WTC11 (cell line): ENCODE results near the gene ARMC9. TPM values are rescaled to one million over a fixed set of nuclear protein-coding genes. Genes with fewer than 3 reads are reported as not detected.

Experiments used
- ATAC-seq: fragments of 200-7000 bp; cut with Tn5 transposase; 2 replicates; pipeline ENCODE4 v1.10.0; 2021; ENCODE audit warnings: mild to moderate bottlenecking, moderate library complexity
- CTCF ChIA-PET: fragments of 300-600 bp; sonication (Branson Sonifier 250); formaldehyde crosslinking; loops from one replicate; lab custom pipeline; 2021; ENCODE audit warnings: antibody characterized with exemption; lab: Charles Lee
- POLR2A ChIA-PET: fragments of 350-600 bp; sonication (Branson Sonifier 250); formaldehyde crosslinking; loops from one replicate; lab custom pipeline; 2021; ENCODE audit warnings: antibody characterized with exemption; lab: Charles Lee
- DNase-seq: peaks from one replicate; pipeline ENCODE4 v3.0.0; 2021; ENCODE audit warnings: low spot score
- H3K27ac Mint-ChIP-seq: 2 replicates; pipeline ENCODE4 v1.8.0; 2021; ENCODE audit warnings: mixed read lengths
- H3K27me3 Mint-ChIP-seq: 2 replicates; pipeline ENCODE4 v1.8.0; 2021; ENCODE audit warnings: low read depth, mild to moderate bottlenecking, moderate library complexity, mixed read lengths
- H3K36me3 Mint-ChIP-seq: 2 replicates; pipeline ENCODE4 v1.8.0; 2021; ENCODE audit warnings: mixed read lengths
- H3K4me1 Mint-ChIP-seq: 2 replicates; pipeline ENCODE4 v1.8.0; 2022; ENCODE audit warnings: mixed read lengths
- H3K4me3 Mint-ChIP-seq: 2 replicates; pipeline ENCODE4 v1.8.0; 2021; ENCODE audit warnings: mild to moderate bottlenecking, moderate library complexity, mixed read lengths
- H3K9me3 Mint-ChIP-seq: 2 replicates; pipeline ENCODE4 v1.8.0; 2021; ENCODE audit warnings: mixed read lengths
- AFF4 ChIP-seq: sonication (generic); formaldehyde crosslinking; IDR thresholded peaks from 2 replicates; pipeline ENCODE4 v1.8.1; 2023; ENCODE audit warnings: mild to moderate bottlenecking, missing genetic modification reagents, borderline replicate concordance
- ATF1 ChIP-seq: sonication (generic); formaldehyde crosslinking; IDR thresholded peaks from 2 replicates; pipeline ENCODE4 v1.8.1; 2023; ENCODE audit warnings: mild to moderate bottlenecking, moderate library complexity, missing genetic modification reagents
- ATF3 ChIP-seq: sonication (generic); formaldehyde crosslinking; conservative IDR thresholded peaks from 2 replicates; pipeline ENCODE4 v1.8.1; 2022; ENCODE audit warnings: mild to moderate bottlenecking, missing genetic modification reagents
- EMX1 ChIP-seq: fragments of 250-450 bp; sonication (Bioruptor Pico); IDR thresholded peaks from 2 replicates; pipeline ENCODE4 v1.8.0; 2021; ENCODE audit warnings: mild to moderate bottlenecking
- GABPB1 ChIP-seq: sonication (generic); formaldehyde crosslinking; IDR thresholded peaks from 2 replicates; pipeline ENCODE4 v1.8.1; 2023; ENCODE audit warnings: mild to moderate bottlenecking, missing genetic modification reagents
- GRHL2 ChIP-seq: fragments of 250-450 bp; sonication (Bioruptor Pico); IDR thresholded peaks from 2 replicates; pipeline ENCODE4 v1.8.0; 2022; ENCODE audit warnings: mild to moderate bottlenecking, moderate library complexity; ENCODE audit not compliant: insufficient replicate concordance, severe bottlenecking
- KAT7 ChIP-seq: sonication (generic); formaldehyde crosslinking; IDR thresholded peaks from 2 replicates; pipeline ENCODE4 v1.8.1; 2023; ENCODE audit warnings: missing genetic modification reagents, mild to moderate bottlenecking, borderline replicate concordance
- NR1H2 ChIP-seq: sonication (generic); formaldehyde crosslinking; IDR thresholded peaks from 2 replicates; pipeline ENCODE4 v1.9.0; 2021; ENCODE audit warnings: mild to moderate bottlenecking, moderate library complexity, missing genetic modification reagents
- SMAD3 ChIP-seq: sonication (generic); formaldehyde crosslinking; IDR thresholded peaks from 2 replicates; pipeline ENCODE4 v1.8.0; 2022; ENCODE audit warnings: missing genetic modification reagents, mild to moderate bottlenecking, borderline replicate concordance
- SOX15 ChIP-seq: fragments of 250-450 bp; sonication (Bioruptor Pico); IDR thresholded peaks from 2 replicates; pipeline ENCODE4 v1.9.0; 2021; ENCODE audit warnings: mild to moderate bottlenecking
- STAT6 ChIP-seq: sonication (generic); formaldehyde crosslinking; conservative IDR thresholded peaks from 2 replicates; pipeline ENCODE4 v1.8.1; 2023; ENCODE audit warnings: mild to moderate bottlenecking, low read depth, missing genetic modification reagents, moderate library complexity
- TEAD4 ChIP-seq: sonication (generic); formaldehyde crosslinking; IDR thresholded peaks from 2 replicates; pipeline ENCODE4 v1.8.0; 2022; ENCODE audit warnings: mild to moderate bottlenecking, missing genetic modification reagents
- ZMAT4 ChIP-seq: fragments of 250-450 bp; sonication (Bioruptor Pico); IDR thresholded peaks from 2 replicates; pipeline ENCODE4 v1.9.0; 2021; ENCODE audit warnings: mild to moderate bottlenecking
- total RNA-seq: library from RNA; stranded (reverse); gene quantifications from 3 replicates; pipeline ENCODE4 v1.2.3, GENCODE V29; 2021

Gene ARMC9
- total RNA-seq, 1 experiment from 2014 or later, result 34.9 TPM

GRCh38 chr2:231295363-231295655 is 96.9 kb downstream of the ARMC9 start:
- DNase-seq, result no peak
- ATAC-seq, result no peak
- Mint-ChIP-seq H3K4me3 (no peak overlapping the region), H3K27me3 (no peaks in the 10 kb centered on the region), H3K36me3 (peaks cover 13% of the 10 kb centered on the region), H3K9me3 (no peaks in the 10 kb centered on the region), H3K4me1 (peaks cover 28% of the 10 kb centered on the region), H3K27ac (peak overlapping the region; percentile 82)
- POLR2A ChIA-PET, result no interaction called here
- CTCF ChIA-PET, result no interaction called here
- TF ChIP-seq ZMAT4 (CRISPR knock-in tag), result no peak
- no peak for TF ChIP-seq EMX1
- no peak for TF ChIP-seq ATF1 (CRISPR knock-in tag)
- TF ChIP-seq NR1H2 (CRISPR knock-in tag), result no peak
- TF ChIP-seq ATF3, result no peak
- no peak for TF ChIP-seq KAT7 (CRISPR knock-in tag)

- ATAC-seq (no peak), DNase-seq (no peak)
- TF ChIP-seq ZMAT4 (CRISPR knock-in tag), result no peak
- TF ChIP-seq STAT6 (CRISPR knock-in tag), result no peak
- no peak for TF ChIP-seq GRHL2 (CRISPR knock-in tag)
- no peak for TF ChIP-seq GABPB1 (CRISPR knock-in tag)
- TF ChIP-seq AFF4 (CRISPR knock-in tag), result no peak
- no peak for TF ChIP-seq SOX15 (CRISPR knock-in tag)
- TF ChIP-seq SMAD3 (CRISPR knock-in tag), result no peak
- TF ChIP-seq TEAD4 (CRISPR knock-in tag), result no peak
- Mint-ChIP-seq H3K27me3 (no peaks in the 10 kb centered on the region), H3K9me3 (no peaks in the 10 kb centered on the region), H3K27ac (peak overlapping the region; percentile 62), H3K4me3 (no peak overlapping the region), H3K4me1 (peaks cover 28% of the 10 kb centered on the region), H3K36me3 (peaks cover 8% of the 10 kb centered on the region)
- ChIA-PET POLR2A (no interaction called here), CTCF (interaction anchor here (1.0 to 3.3 kb wide), 21 partner anchors 10 to 157 kb away, joined by 3 to 31 read pairs (median 6); no protein-coding TSS in a partner anchor)
Measured at GRCh38 chr2:231296401-231296974, 98.1 kb downstream of the ARMC9 start.
